ENCODE data around the gene DNAJC5.

DNA sequence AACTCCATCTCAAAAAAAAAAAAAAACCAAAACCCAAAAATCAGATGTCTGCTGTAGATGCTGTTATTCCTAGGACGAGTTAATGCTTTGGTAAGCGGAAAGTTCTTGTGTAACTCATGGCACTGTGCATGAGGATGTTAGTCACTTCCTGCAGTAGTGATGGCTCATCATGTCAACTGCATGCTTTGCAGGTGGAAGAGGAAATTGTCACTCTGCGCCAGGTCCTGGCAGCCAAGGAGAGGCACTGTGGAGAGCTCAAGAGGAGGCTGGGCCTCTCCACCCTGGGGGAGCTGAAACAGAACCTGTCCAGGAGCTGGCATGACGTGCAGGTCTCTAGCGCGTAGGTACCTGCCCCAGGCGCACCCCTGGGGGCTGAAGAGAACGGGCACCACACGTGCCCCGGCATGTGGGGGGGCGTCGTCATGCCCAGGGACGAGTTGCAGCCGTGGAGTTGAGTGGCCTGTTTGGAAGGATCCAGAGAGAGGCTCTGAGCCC, 21.4 kb upstream of the DNAJC5 start:
- TF ChIP-seq POLR2AphosphoS5 (IDR thresholded peaks at IDR 0.05; ENCODE audit: low read depth) (peak; percentile 76), CTCF (IDR thresholded peaks at IDR 0.05; ENCODE audit: insufficient read depth, low read length) (no peak), REST (IDR thresholded peaks at IDR 0.05; ENCODE audit: insufficient replicate concordance, low read depth) (no peak), SPI1 (IDR thresholded peaks at IDR 0.05; ENCODE audit: borderline replicate concordance, low read depth) (peak; percentile 8; the same call in 1 of the 2 replicates), GABPA (IDR thresholded peaks at IDR 0.05; ENCODE audit: low read depth) (peak; percentile 23; the same call in 1 of the 2 replicates)
